NCI-H146 treated with DMSO at 0.1 percent for 48 hours (cell line): ENCODE measurements around the gene ARHGEF11.

Experiments used
- DNase-seq: peaks from one replicate; lab custom pipeline; 2025; ENCODE audit not compliant: unreplicated experiment; lab: John Stamatoyannopoulos, UW

ARHGEF11 gene

DNA sequence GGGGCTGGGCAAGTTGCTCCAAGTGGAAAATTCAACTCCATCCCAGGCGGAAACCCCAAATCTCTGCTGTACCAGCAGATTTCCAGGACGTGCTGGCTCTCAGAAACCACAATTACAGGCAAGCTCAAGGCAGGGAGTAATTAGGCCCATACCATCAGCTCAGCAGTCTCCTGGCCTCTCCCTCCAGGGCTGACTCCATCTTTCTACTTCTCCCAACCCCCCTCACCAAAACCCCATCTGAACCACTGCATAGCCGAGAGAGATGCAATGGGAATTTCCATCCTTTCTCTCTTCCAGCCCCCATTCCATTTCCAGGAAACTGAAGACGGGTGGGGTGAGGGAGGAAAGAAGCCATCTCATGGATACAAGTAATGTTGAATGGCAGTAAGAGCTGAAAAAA lies 41.2 kb downstream of the ARHGEF11 start:
- DNase-seq, result no peak

DNA sequence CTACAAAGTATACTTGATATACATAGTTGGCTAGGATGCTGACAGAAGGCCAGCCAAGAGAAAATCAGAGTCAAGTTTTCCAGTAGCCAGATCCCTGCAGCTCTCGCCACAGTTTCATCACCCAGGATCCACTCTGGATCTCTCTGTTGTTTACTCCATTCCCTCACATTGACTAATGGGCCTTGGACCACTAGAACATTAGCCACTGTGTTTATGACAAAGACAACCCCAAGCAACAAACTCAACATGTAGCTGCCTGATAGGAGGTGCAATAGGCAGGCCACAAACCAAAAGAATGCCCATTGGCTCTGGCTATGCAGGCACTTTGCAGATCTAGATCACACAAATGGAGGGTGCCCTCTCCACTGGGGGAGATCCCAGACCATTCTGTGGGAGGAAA lies 44.2 kb downstream of the ARHGEF11 start:
- no peak for DNase-seq

DNA sequence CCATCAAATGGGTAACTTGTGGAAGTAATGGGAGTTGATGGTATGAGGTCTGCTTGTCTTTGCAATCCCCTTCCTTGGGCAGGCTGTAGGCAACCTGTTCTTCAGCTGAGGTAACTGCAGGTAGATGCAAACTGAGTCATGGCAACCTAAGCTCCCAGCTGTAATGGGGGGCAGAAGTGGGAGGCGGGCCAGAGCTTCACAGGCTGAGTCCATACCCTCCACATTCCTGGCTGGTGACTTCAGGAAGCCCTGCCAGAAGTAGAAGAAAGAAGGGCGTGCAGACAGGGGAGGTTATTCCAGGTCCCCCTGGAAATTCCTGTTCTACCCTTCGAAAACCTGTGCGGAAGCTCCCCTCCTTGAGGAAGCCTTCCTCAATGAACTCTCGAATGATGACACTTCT lies 44.9 kb downstream of the ARHGEF11 start:
- DNase-seq, result no peak

DNA sequence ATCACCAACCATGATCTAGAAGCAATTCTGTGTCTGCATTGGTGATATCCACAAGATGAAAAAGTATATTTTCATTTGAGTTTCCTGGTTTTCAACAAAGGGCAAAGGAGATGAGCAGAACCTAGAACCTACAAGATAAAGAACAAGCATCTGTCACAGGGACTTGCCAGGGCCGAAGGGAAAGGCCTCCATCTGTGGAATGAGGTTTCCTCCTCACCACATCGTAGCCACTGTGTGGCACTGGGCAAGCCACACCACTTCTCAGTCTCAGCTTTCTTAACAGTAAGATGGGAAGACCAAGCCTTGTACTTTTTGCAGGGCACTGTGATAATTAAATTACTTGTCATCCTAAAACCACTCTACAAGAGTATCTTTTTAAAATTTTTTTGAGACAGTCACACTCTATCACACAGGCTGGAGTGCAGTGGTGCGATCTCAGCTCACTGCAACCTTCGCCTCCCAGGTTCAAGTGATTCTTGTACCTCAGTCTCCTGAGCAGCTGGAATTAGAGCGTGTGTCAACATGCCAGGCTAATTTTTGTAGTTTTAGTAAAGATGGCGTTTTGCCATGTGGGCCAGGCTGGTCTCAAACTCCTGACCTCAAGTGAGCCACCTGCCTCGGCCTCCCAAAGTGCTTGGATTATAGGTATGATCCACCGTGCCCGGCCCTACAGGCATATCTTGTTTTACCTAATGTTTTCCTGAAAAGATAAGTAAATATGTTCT lies 45.8 kb downstream of the ARHGEF11 start:
- DNase-seq, result no peak

- no peak for DNase-seq
These were observed 46.6 kb downstream of the ARHGEF11 start for GRCh38 chr1:156998840-156999500.

- no peak for DNase-seq
These were observed 47.2 kb downstream of the ARHGEF11 start for GRCh38 chr1:156998301-156998700.

DNA sequence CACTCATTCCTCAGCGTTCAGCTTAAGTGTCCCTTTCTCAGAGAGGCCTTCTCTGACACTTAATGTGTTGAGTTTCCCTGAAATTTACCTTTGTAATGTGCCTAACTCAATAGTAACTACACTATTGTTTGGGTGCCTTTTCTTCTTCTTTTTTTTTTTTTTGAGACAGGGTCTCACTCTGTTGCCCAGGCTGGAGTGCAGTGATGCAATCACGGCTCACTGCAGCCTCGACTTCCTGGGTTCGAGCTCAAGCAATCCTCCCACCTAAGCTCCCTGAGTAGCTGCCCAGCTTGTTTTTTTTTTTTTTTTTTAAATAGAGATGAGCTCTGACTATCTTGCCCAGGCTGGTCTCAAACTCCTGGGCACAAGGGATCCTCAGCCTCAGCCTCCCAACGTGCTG lies 50.1 kb downstream of the ARHGEF11 start:
- no peak for DNase-seq

- DNase-seq, result no peak
These were observed 51.3 kb downstream of the ARHGEF11 start for GRCh38 chr1:156994277-156994676.

DNA sequence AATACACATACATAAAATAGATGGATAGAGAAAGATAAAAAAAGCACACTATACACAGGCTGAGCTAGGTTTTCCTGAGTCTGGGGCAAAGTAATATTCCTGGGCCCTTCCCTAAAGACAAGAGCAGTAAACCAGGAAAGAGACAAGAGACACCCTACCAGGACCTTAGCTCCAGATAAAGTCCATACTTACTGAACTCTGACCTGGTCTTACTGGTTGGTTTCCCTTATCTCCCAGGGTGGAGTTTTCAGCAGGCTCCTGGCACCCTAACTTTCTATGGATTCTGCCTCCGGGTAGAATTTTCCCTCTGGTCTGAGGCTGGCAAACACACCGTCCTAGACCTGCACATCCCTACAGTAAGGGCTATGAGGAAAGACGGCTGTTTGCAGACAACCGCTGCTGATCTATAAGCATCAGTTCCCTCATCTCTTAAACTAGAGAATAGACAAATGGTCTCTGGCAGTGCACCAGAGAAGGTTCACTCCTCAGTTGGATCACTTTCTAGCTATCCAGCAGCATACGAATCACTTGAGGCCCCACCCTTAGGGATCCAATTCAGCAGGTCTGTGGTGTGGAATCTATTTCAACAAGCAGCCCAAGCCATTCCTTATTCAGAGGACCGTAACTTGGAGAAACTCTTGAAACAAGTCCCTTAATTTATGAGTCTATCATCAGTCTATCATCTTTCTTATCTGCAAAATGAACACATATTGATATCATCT lies 52.0 kb downstream of the ARHGEF11 start:
- no peak for DNase-seq

DNA sequence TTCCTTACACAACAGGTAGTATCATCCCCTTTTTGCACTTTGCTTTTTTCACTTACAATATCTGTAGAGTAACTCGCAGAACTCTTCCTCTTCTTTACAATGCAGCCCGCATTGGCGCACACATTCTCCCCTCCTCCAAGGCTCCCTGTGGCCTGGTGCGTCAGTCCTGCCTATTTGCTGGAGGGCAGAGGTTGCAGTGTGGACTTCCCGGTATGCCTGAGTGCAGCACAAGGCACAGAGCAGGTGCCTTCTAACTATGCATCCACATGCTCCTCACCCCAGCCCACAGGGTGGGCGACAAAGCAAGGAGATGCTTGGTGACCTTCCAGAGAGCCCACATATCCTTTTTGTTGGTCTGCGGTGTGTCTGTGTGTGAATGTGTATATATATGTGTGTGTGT lies 53.3 kb downstream of the ARHGEF11 start:
- no peak for DNase-seq

DNA sequence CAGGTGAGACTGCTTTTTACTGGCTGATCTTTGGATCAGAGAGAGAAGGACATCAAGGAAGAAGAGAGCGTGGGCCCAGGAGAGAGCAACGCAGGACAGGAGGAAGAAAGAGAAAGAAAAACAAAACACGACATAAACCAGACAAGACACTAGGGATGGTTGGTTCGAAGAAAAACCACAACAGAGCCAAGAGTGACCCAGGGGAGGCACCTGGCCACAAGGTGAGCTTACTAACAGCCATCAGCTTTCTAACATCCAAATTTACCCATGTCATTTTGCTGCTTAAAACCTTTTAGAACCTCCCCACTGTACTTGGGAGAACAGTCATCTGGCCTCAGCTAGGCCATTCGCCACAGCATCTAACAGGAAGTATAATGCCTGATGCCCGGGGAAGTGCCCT lies 57.8 kb downstream of the ARHGEF11 start:
- no peak for DNase-seq

- no peak for DNase-seq
These were observed 65.0 kb downstream of the ARHGEF11 start for GRCh38 chr1:156980551-156980950.

- no peak for DNase-seq
These were observed 70.5 kb downstream of the ARHGEF11 start for GRCh38 chr1:156975084-156975483.

GRCh38 chr1:156973417-156973816 lies 72.1 kb downstream of the ARHGEF11 start:
- no peak for DNase-seq

DNA sequence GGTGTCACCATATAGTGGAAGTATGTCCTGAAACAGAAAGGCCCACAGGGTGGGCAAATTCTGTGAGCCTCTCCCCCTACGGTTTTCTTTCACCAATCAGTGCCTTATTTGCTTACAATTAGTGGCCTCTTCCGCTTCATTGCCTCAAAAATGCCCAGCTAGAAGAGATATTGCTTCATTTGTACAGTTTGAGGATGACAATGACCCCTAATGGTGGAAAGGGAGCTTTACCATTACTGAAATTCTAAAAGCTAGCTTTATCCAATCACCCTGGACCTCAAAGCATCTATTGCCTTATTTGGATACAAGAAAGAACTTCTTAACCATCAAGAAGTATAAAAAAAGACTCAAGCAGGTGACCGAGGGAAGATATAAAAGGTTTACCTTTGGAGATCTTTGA lies 75.5 kb downstream of the ARHGEF11 start:
- no peak for DNase-seq

- no peak for DNase-seq
These were observed 76.0 kb downstream of the ARHGEF11 start for GRCh38 chr1:156969496-156969895.

DNA sequence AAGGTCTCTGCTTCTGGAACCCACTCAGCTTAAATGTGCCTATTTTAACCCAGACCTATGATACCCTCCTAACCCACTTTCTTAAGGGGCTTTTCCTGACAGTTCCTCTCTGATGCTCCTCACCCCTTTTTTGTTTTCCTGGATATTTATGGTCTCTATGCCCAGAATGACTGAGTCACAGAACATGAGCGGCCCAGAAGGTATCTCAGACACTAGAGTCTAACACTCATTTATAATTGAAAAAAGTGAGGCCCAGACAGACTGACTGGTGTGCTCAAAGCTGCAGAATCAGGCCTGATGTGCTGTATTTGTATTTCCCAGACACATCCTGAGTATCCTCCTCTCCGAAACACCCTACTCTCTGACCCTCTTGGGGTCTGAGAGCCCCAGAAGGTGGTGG lies 81.1 kb downstream of the ARHGEF11 start:
- DNase-seq, result no peak

DNA sequence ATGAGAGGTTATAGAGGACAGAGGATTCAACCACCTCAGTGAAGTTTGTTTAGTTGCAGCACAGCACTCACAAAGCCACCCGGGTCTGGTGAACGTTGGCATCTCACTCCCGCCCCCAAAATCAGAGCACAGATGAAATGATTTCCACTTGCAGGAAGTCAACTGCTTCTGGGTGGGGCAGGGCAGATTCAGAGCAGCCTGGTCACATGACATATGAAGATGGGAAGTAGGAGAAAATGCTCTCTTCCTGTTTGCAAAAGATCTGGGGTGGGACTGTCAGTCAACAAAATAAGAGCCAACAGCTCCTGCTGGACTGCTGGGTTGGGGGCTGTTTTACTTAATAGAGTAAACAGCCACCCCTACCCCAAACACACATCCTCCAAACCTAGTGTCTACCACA lies 81.9 kb downstream of the ARHGEF11 start:
- DNase-seq, result no peak

- DNase-seq, result no peak
These were observed 83.8 kb downstream of the ARHGEF11 start for GRCh38 chr1:156961709-156962108.

DNA sequence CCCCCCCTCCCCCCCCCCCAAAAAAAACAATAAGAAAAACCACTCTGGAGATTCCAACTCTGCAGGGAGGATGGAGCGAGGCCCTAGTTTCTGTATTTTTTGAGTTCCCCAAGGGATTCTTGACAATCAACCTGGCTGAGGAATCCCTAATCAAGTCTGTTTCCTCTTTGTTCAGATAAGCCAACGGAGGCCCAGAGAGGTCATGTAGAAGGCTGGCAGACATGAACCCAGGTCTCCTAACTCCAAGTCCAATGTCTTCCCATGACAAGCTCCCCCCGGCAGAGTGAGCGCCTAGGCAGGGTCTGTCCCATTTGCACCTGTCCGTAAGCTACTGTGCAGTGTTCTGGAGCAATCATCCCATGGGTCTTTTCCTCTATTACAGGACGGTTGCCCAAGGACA lies 85.6 kb downstream of the ARHGEF11 start:
- DNase-seq, result no peak

GRCh38 chr1:156959414-156959813 lies 86.1 kb downstream of the ARHGEF11 start:
- no peak for DNase-seq

GRCh38 chr1:156958247-156958714 lies 87.3 kb downstream of the ARHGEF11 start:
- DNase-seq, result no peak
